GM18909 (cell line): ENCODE measurements around the gene TRAF3IP1.

ENCODE experiments used
- ATAC-seq: cut with Tn5 transposase; IDR thresholded peaks from one replicate; pipeline ENCODE4 v1.9.1; 2021; ENCODE audit warnings: mild to moderate bottlenecking; ENCODE audit not compliant: unreplicated experiment, poor library complexity

TRAF3IP1 gene

DNA sequence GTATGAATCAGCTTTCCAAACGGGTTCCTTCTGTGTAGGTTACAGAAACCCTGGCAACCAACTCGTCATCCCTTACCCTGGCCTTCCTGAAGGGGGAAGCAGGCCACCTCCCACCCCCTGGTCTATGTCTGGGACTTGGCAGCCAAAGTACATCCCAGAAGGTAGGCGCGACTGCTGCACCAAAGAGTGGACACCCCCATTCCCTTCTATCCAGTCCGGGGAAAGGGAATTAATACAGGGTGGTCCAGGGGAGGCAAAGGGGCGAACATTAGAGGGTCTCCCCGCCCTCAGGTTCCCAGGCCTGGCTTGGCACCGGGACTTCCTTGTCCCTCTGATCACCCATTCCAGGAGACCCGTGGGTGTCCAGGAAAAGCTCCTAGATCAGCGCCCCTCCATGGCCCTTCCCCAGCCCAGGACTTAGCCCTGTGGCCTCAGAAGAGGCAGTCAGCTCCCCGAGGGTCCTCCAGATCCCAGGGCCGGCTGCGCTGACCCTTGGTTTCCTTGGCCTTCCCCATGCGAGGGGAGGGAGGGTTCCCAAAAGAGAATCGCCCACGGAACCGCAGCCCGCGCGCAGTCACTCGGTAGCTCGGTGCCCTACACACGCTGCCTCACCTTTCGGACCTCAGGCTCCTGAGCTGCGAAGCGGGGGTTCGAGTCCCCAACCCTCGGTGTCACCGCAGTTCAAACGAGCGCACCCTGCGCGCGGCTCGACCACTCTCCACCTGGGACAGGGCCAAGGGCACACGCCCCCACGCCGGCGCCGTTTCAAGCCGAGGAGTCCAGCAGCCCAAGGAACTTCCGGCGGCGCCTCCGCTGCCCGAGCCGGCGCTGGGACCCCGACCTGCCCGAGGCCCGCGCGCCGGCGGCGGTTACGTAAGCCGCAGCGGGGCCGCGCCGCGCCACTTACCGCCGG, 32.3 kb upstream of the TRAF3IP1 start, which contains the start of gene PER2:
TSS of gene PER2 (minus strand) at position 874 of the 913 bp plus-strand sequence. CDS start 10,674 bp downstream, outside the sequence.
- ATAC-seq, result peak; percentile 34

DNA sequence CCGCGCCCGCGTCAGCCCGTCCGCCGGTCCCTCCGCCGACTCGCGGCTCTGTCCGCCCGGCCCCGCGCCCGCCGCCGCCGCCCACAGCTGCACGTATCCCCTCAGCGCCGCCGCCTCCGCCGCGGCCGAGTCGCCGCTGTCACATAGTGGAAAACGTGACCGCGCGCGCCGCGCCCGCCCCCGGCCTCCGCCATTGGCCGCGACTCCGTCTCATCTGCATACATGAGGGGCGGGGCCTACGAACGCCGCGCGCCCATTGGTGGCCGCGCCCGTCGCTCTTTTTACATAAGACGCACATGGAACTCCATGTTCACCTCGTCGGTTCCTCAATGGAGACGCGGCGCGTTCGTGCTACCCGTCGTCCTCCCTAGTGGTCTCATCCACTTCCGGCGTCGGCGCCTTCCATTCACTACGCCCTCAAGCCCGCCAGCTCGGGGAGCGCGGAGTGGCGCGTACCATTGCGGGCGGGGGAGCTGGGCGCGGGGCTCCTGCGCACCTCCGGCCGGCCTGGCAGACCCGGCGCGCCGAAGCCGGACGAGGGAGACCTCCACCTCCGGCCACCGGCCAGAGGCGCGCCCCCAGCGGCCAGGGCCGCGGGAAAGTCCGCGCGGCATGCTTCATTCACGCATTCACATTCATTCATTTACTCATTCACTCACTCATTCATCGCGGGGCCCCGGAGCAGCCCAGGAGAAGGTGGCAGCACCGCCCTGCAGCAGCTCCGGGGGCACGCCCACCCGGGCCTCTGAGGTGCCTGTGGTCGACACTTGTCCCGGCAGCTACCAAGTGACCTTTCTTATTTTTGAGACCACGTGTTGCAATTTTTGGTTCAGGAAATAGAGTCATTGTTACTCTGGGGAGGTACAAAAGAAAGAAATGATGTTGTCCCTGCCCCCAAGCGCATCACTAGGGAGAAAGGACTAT, 31.4 kb upstream of the TRAF3IP1 start:
- ATAC-seq, result peak; percentile 92

DNA sequence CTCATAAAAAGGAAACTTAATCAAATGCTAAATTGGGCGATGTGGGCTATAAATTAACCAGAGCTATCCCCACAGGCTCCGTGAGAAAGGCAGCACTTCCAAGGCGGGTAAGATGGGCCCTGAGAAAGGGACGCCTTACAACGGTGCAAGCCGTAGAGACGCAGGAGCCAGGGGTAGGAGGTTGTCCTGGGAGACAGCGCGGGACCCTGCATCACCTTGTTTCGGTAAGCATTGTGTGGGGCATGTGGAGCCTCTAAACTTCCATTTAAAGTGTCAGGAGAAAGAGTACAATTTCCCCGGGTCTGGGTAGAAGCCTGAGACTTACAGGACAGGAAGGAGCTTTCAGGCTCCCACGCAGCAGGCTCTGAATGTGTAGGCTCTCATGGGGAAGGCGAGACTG, 30.7 kb upstream of the TRAF3IP1 start:
- ATAC-seq, result no peak

DNA sequence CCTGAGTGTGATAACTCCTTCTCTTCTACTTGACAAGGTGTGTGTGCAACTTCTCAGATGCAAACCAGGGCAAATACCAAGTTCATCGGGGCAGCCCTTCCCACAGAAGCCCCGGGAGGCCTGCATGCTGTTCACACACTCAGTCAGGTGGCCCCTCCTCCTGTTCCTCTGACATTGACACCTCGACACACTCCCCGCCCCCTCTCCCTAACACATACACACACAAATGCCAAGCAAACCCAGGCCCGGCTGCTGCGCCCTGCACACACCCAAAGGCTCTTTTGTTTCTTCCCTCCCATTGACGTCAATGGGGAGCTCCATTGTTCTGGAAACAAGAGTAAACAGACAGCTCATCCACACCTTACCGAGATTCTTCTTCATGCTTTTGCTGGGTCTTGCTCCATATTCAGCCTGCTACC, 30.2 kb upstream of the TRAF3IP1 start:
- no peak for ATAC-seq

DNA sequence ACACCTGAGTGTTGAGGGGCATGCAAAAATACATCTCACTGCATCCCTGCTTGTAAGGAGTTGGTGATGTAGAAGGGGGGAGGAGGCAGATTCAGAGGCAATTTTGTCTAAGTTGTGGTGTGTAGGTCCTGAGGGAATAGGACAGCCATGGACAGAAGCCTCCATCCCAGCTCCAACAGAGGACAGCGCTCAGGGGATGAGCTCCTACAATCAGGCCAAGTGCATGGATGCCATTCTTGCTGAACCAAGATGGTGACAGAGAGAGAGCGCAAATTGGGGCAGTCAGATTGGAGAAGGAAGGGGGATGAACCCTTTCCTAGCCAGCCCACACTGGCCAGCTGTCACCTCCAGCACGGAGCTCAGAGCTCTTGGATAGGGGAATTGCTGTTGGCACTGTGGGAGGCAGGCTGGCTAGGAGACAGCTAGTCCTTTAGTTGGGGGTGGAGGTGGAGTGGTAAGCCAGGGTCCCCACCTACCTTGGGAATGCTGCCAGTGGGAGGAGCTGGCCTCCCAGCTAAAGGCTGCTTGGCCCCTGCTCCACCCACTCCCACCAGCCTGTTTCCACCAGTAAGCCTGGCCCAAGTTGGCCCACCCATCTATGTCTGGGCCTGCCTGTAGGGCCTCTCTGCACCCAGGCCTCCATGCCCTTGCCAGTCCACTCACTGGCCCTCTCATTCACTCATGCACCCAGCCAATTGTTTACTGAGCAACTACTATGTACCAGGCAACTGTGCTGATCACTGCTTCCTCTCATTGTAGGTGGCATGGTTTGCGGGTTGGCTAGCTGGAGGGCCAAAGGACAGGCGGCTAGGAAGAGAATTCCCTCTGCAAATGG, 29.4 kb upstream of the TRAF3IP1 start:
- no peak for ATAC-seq

DNA sequence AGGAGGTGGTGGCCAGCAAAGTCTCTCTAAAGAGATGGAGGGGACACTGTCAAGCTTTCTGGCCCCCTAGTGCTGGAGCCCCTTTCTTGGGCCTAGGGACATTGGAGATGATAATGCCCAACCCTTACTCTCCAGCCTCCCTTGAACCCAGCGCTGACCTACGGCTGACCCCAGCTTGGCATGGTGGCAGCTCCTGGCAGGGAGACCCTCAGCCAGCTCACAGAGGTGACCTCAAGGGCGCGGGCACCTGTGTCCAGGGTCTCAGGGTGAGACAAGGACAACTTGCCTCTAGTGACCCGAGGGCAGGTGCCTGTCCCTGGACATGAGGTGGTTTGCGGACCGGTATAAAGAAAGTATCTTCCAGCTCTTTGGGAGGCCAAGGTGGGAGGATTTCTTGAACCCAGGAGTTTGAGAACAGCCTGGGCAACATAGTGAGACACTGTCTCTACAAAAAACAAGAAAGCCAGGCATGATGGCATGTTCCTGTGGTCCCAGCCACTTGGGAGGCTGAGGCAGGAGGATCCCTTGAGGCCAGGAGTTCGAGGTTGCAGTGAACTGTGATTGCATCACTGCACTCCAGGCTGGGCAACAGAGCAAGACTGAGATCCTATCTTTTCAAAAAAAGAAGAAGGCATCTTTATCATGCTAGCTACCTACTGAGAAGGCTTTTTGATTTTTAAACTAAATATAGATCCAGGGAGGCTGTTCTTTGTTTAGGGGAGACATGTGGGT, 28.6 kb upstream of the TRAF3IP1 start:
- no peak for ATAC-seq

DNA sequence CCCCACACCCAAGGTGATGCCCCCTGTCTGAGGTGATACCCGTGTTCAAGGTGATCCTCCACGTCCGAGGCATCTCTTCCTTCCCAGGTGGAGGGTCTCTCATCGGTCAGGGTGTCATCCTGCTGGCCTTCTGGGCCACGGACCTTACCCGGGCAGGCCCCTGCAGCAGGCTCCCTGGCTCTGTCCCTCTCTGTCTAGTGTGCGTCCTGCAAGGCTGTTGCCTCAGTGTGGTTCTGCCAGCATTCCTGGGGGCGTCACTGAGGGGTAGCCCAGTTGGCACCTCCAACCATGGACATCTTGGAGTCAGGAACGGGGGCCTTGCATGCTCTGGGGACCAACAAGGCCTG, 26.3 kb upstream of the TRAF3IP1 start:
- ATAC-seq, result no peak

DNA sequence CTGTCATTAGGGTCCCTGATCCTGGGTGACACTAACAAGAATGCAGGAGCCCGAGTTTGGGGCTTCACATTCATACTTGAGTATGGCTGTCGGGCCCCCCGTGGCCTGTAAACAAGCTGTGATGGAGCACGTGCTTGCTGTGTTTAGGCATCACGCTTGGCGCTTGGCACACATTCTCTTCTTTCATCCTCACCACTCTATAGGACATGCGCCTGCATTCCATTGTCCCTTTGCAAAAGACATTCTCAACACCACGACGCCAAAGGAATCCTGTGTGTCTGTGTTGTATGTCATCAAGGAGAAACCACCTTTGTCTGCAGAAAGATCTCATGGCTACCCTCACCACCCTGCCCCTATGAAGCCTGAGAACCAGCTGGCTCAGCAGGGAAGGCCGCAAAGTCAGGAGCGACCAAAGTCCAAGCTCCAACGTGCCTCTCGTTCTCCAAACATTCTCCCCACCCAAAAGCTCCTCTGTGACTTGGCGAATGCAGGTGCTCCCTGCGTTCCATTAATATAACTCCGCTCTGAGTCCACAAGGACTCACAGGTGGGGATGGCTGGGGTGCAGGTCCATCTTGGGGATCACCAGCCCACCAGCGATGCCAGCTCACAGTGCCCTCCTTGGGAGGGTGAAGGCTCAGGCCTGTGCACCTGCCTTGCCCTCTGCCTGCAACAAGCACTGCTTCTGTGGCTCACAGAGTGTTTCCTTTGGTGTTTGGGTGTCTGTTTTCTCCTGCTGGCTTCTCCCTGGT, 25.8 kb upstream of the TRAF3IP1 start:
- ATAC-seq, result no peak

DNA sequence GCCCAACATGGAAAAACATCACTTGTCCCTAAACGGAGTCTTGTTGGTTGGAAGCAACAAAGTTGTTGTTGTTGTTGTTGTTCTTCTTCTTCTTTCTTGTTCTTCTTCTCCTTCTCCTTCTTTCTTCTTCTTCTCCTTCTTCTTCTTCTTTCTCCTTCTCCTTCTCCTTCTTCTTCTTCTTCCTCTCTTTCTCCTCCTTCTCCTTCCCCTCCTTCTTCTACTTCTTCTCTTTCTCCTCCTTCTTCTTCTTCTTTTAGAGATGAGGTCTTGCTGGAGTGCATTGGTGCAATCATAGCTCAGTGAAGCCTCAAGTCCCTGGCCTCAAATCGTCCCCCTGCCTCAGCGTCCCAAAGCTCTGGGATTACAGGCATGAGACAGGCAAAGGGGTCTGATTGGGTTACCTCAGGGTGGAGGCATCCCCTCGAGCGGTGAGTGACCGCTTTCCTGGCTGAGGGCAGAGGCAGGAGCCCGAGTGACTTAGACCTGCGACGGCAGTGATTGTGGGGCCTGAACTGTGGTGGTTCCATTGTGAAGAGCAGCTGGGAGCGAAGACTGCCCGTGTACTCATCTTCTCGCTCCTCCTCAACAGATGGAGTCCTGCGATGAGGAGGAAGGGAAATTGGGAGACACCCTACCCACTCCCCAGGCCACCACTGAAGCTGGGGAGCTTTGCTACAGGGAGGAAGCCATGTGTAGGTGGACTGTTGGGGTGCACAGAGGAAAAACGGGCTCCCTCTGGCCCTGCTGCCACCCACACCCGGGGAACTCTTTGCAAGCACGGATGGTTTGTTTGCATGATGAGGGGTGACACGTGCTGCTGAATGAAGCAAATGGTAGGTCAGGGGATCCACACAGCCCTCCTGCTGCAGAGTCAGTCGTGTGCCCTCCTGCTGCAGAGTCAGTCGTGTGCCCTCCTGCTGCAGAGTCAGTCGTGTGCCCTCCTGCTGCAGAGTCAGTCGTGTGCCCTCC, 24.9 kb upstream of the TRAF3IP1 start:
- no peak for ATAC-seq

DNA sequence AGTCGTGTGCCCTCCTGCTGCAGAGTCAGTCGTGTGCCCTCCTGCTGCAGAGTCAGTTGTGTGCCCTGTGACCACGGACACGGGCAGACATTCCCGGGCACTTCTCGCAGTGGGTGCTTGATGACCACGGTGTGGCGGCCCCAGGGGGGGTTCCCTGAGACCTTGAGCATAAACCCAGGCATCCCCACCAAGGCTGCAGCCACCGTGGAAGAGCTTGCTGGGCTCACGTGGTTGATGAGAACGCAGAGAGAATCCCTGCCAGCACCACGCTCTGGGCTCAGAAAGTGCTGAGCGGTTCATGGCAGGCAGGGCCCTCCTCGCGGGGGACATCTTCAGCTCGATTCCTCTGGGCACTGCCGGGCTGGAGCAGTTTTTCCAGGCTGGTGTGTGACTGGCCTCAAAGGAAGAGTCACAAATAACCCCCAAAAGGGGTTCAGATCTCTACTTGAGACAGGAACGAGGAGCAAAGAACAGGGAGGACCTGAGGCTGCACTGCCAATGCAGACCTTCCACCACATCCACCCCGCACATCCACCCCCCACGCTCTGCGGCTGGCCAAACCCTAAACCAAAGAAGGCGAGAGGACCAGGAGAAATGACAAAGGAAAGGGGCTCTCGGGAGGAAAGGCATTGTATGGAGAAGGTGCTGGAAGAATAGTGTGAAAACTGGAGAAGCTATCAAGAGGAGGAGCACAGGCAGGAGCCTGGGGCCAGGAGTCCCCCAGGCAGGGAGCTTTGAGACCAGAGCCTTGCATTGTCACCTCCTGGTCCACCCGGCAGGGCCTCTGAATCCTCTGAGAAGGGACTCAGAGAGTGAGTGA, 23.5 kb upstream of the TRAF3IP1 start:
- ATAC-seq, result no peak

DNA sequence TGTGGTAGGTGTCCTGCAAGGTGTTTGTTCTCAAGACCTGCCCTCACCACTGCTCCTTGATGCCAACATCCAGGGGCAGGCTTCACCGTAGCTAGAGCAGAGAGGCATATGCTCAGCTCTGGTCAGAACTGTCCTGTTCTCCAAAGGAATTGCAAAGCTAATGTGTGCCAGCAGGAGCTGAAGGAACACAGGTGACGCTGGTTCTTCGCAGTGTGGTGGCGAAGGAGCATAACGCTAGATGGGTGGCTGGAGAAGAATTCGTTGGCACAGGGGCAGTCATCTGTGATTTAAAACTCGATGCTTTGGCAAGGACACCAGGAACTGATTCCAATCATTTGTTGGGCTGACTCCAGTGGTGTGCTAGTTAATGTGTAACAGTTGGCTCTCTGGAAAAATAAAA, 20.5 kb upstream of the TRAF3IP1 start:
- no peak for ATAC-seq

DNA sequence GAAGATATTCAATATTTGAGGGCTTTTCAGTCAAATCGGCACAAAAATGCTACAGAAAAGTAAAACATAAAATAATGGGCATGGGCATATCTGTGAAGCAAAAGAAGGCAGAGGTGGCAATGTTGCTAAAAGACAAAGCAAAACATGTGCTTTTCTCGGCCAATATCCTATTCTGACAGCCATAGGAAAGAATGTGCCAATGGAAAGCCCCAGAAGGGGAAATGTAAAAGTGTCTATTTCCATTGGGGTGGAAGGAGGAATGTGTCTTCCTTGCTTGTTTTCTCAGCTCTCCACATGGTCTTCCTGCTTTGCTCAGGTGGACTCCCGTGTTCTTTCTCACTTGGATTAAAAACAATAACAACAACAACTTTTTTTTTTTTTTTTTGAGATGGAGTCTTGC, 18.2 kb upstream of the TRAF3IP1 start:
- no peak for ATAC-seq

DNA sequence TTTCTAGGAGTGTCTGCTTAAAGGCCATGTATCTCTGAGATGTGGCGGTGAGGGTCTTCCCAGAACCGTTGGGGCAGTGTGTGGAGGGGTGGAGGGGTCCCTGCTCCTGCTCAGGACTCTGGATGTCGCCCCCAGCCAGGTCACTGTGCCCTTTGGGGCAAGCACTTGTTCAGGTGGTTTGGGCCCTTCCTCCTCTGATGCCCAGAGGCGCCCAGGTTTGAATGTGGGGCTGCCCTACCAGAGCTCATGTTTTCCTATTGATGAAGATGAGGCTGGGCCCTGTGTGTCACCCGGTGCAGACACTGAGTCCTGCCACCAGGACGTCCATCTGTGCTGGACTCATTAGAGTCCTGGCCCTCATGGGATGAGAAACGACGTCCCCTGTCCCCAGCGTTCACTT, 17.6 kb upstream of the TRAF3IP1 start:
- ATAC-seq, result no peak

DNA sequence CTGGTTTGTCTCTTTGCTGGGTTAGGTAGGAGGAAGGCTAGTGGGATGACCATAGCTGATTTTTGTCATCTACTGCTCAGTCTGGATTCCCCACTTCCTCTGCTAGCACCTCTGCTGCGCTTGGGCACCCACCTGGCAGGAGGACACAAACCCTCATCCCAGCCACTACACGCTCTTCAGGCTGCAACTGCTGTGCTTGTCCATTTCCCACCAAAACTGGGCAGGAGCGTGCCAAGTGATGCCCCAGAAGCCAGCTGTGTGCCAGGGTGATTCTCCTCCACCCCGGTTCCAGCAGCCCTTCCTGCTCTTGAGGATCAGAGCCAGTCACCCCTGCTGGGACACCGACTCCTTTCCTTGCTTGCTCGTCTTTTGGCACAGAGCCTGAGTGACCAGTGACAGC, 16.2 kb upstream of the TRAF3IP1 start:
- ATAC-seq, result no peak

DNA sequence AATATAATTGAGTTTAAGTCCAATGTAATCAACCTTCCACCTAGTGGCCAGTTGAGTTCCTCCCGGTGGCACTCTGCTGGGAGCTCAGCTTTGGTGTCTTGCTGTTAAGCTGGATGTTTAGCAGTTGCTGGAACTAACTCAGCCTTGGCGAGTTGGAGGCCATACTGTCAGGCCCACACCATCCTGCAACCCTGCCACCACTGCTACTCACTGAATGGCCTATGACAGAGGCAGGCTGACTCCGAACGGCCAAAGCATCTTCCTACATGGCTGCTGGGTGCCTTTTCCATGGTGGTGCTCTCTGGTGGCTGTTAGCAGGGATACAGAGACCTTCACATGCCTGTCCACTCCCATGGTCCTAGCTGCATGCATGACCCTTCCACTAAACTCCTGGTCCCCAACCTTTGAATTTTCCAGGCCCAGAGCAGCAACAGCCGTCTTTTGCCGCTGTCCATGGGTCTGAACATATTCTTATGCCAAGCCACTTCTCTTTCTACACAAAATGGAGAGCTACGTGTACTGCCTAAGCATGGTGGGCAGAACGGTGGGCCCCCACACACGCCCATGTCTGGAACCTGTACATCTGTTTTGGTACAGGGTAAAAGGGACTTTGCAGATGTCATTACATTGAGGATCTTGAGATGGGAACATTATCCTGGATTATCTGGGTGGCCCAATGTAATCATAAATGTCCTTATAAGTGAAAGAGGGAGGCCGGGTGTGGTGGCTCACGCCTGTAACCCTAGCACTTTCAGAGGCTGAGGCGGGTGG, 15.0 kb upstream of the TRAF3IP1 start:
- ATAC-seq, result no peak

DNA sequence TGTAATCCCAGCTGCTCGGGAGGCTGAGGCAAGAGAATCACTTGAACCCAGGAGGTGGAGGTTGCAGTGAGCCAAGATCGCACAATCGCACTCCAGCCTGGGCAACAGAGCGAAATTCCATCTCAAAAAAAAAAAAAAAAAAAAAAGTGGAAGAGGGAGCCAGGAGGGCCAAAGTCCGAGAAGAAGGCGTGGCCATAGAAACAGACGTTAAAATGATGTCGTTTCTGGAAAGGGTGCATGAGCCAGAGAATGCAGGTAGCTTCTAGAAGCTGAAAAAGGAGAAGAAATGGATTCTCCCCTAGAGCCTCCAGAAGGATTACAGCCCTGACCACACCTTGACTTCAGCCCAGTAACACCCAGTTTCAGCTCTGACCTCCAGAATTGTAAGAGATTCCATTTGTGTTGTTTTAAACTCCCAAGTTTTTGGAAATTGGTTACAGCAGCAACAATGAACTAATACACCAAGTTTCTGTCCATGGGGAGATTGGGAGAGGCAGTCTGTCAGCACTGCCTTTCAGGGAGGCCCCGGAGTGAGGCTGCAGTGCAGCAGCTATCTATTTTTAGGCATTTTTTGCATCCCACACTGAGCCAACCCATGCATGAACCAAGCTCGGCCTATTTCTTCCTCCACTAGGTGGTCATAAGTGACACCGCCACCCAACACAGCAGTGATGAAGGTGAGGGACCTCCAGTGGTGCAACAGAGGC, 14.2 kb upstream of the TRAF3IP1 start:
- no peak for ATAC-seq
